GM23338 (cell line): ENCODE data around the gene CD1D. TPM values are rescaled to one million over a fixed set of nuclear protein-coding genes. Genes with fewer than 3 reads are reported as not detected.

Experiments used
- ATAC-seq: fragments of 200-7000 bp; cut with Tn5 transposase; 3 replicates; pipeline ENCODE4 v1.9.1; 2020
- DNase-seq: peaks from one replicate; pipeline ENCODE4 v3.0.0-alpha.2; 2015; ENCODE audit warnings: low spot score
- H2AFZ ChIP-seq: fragments of 200-600 bp; sonication (generic); 2 replicates; pipeline ENCODE4 v1.8.0; 2016; ENCODE audit warnings: antibody characterized with exemption, mild to moderate bottlenecking, moderate library complexity
- H3F3A ChIP-seq: fragments of 200-600 bp; sonication (generic); replicated peaks from 2 replicates; pipeline ENCODE4 v1.8.0; 2017; ENCODE audit warnings: antibody characterized with exemption, mixed run types, low read depth
- H3K27ac ChIP-seq: fragments of 200-600 bp; sonication (generic); 2 replicates; pipeline ENCODE4 v1.6.1; 2016; ENCODE audit warnings: low read depth
- H3K27me3 ChIP-seq: fragments of 200-600 bp; sonication (generic); 2 replicates; pipeline ENCODE4 v1.8.0; 2016; ENCODE audit warnings: mild to moderate bottlenecking, mixed run types, moderate library complexity; ENCODE audit not compliant: insufficient read depth
- H3K36me3 ChIP-seq: fragments of 200-600 bp; sonication (generic); 2 replicates; pipeline ENCODE4 v1.8.0; 2016; ENCODE audit warnings: mild to moderate bottlenecking; ENCODE audit not compliant: insufficient read depth
- H3K4me1 ChIP-seq: fragments of 200-600 bp; sonication (generic); 2 replicates; pipeline ENCODE4 v1.8.0; 2016; ENCODE audit warnings: mild to moderate bottlenecking, moderate library complexity; ENCODE audit not compliant: insufficient read depth
- H3K4me2 ChIP-seq: fragments of 200-600 bp; sonication (generic); 2 replicates; pipeline ENCODE4 v1.7.1; 2017; ENCODE audit warnings: mixed run types
- H3K4me3 ChIP-seq: fragments of 200-600 bp; sonication (generic); 2 replicates; pipeline ENCODE4 v1.6.1; 2016; ENCODE audit warnings: mixed run types
- H3K79me2 ChIP-seq: fragments of 200-600 bp; sonication (generic); replicated peaks from 2 replicates; pipeline ENCODE4 v1.8.0; 2017; ENCODE audit warnings: mild to moderate bottlenecking; ENCODE audit not compliant: insufficient read depth
- H3K9me2 ChIP-seq: fragments of 200-600 bp; sonication (generic); 2 replicates; pipeline ENCODE4 v1.8.0; 2017; ENCODE audit not compliant: insufficient read depth
- H4K20me1 ChIP-seq: fragments of 200-600 bp; sonication (generic); replicated peaks from 2 replicates; pipeline ENCODE4 v1.8.0; 2017; ENCODE audit warnings: mild to moderate bottlenecking; ENCODE audit not compliant: insufficient read depth
- H3K27ac Mint-ChIP-seq: 2 replicates; pipeline ENCODE4 v1.8.0; 2020; ENCODE audit warnings: inconsistent platforms, mild to moderate bottlenecking, moderate library complexity, mixed read lengths
- H3K27me3 Mint-ChIP-seq: 3 replicates; pipeline ENCODE4 v1.8.0; 2022; ENCODE audit warnings: low read depth, mild to moderate bottlenecking, moderate library complexity, mixed read lengths, inconsistent platforms; ENCODE audit not compliant: insufficient read depth, poor library complexity
- H3K36me3 Mint-ChIP-seq: 3 replicates; pipeline ENCODE4 v1.8.0; 2021; ENCODE audit warnings: low read depth, mild to moderate bottlenecking, inconsistent platforms, moderate library complexity, mixed read lengths
- H3K4me1 Mint-ChIP-seq: 3 replicates; pipeline ENCODE4 v1.8.0; 2020; ENCODE audit warnings: mild to moderate bottlenecking, inconsistent platforms, mixed read lengths
- H3K4me3 Mint-ChIP-seq: 3 replicates; pipeline ENCODE4 v1.8.0; 2021; ENCODE audit warnings: moderate library complexity, mild to moderate bottlenecking, inconsistent platforms, mixed read lengths
- H3K9me3 Mint-ChIP-seq: 3 replicates; pipeline ENCODE4 v1.8.0; 2020; ENCODE audit warnings: moderate library complexity, mild to moderate bottlenecking, inconsistent platforms, mixed read lengths
- CREB1 ChIP-seq: fragments of 250-450 bp; sonication (Bioruptor Pico); IDR thresholded peaks from 2 replicates; pipeline ENCODE4 v1.5.0; 2020; ENCODE audit warnings: low read depth, mild to moderate bottlenecking, moderate library complexity
- CTCF ChIP-seq, 2 experiments: fragments of 200-600 bp in 1 of 2; sonication (generic) in 1 of 2; conservative IDR thresholded peaks; 2 replicates each; pipeline versions ENCODE4 v1.5.1 to v1.6.1; 2016 to 2017; ENCODE audit warnings: antibody characterized with exemption in 2 of 2, low read depth in 2 of 2, mild to moderate bottlenecking in 2 of 2, moderate library complexity in 1 of 2
- ETS1 ChIP-seq: IDR thresholded peaks from 2 replicates; pipeline ENCODE4 v1.6.1; 2016; ENCODE audit warnings: antibody characterized with exemption
- EZH2 ChIP-seq: fragments of 200-600 bp; sonication (generic); IDR thresholded peaks from one replicate; pipeline ENCODE4 v1.8.0; 2017; ENCODE audit warnings: antibody characterized with exemption, mild to moderate bottlenecking, low read depth; ENCODE audit not compliant: unreplicated experiment
- EZH2phosphoT487 ChIP-seq: fragments of 200-600 bp; sonication (generic); IDR thresholded peaks from one replicate; pipeline ENCODE4 v1.8.1; 2018; ENCODE audit warnings: antibody characterized with exemption; ENCODE audit not compliant: unreplicated experiment
- JUNB ChIP-seq: IDR thresholded peaks from one replicate; pipeline ENCODE4 v1.6.1; 2016; ENCODE audit warnings: antibody characterized with exemption; ENCODE audit not compliant: unreplicated experiment
- NANOG ChIP-seq: IDR thresholded peaks from 2 replicates; pipeline ENCODE4 v1.6.1; 2016; ENCODE audit warnings: antibody characterized with exemption, borderline replicate concordance
- POLR2AphosphoS5 ChIP-seq: IDR thresholded peaks from 2 replicates; pipeline ENCODE4 v1.6.1; 2016; ENCODE audit warnings: antibody characterized with exemption, low read depth
- REST ChIP-seq: IDR thresholded peaks from one replicate; pipeline ENCODE4 v1.6.1; 2018; ENCODE audit warnings: antibody characterized with exemption; ENCODE audit not compliant: unreplicated experiment
- STAT1 ChIP-seq: IDR thresholded peaks from one replicate; pipeline ENCODE4 v1.6.1; 2016; ENCODE audit warnings: antibody characterized with exemption; ENCODE audit not compliant: unreplicated experiment
- ZNF114 ChIP-seq: fragments of 250-450 bp; sonication (Bioruptor Pico); IDR thresholded peaks from 2 replicates; pipeline ENCODE4 v1.5.0; 2020; ENCODE audit warnings: mild to moderate bottlenecking, moderate library complexity
- ZNF331 ChIP-seq: fragments of 250-450 bp; sonication (Bioruptor Pico); IDR thresholded peaks from 2 replicates; pipeline ENCODE4 v1.5.0; 2020; ENCODE audit warnings: low read depth, mild to moderate bottlenecking, moderate library complexity
- ZNF462 ChIP-seq: fragments of 250-450 bp; sonication (Bioruptor Pico); IDR thresholded peaks from 2 replicates; pipeline ENCODE4 v1.5.0; 2020; ENCODE audit warnings: mild to moderate bottlenecking, moderate library complexity
- polyA plus RNA-seq: library from polyadenylated mRNA; unstranded; fragments of >200 nt; fragmentation: Nextera tagmentation; extraction: Ambion mirVana; gene quantifications from 2 replicates; pipeline ENCODE4 v1.2.1, GENCODE V29; 2016
- total RNA-seq: library from RNA; depleted of rRNA; stranded (reverse); fragments of >200 nt; shearing (Covaris generic); gene quantifications from 2 replicates; pipeline ENCODE4 v1.2.3, GENCODE V29; 2014

The CD1D gene
- total and polyA plus RNA-seq, 2 experiments from 2014 or later: 1.5 to 2.7 TPM

- Histone ChIP-seq H3F3A (peaks cover 5% of the 10 kb centered on the region; the same call in 1 of the 2 replicates), H3K9me2 (no peaks in the 10 kb centered on the region), H3K27me3 (peaks cover 58% of the 10 kb centered on the region), H3K4me3 (no peak overlapping the region), H3K79me2 (no peaks in the 10 kb centered on the region), H3K36me3 (no peaks in the 10 kb centered on the region), H3K4me1 (peaks cover 30% of the 10 kb centered on the region), H3K4me2 (no peak overlapping the region), H2AFZ (no peak overlapping the region), H3K27ac (no peak overlapping the region), H4K20me1 (no peaks in the 10 kb centered on the region)
- Mint-ChIP-seq H3K36me3 (no peaks in the 10 kb centered on the region), H3K27me3 (peaks cover 38% of the 10 kb centered on the region), H3K4me1 (peaks cover 25% of the 10 kb centered on the region), H3K27ac (no peak overlapping the region), H3K9me3 (no peaks in the 10 kb centered on the region), H3K4me3 (no peak overlapping the region)
- no peak for ATAC-seq
- TF ChIP-seq CREB1 (no peak), EZH2 (no peak), ZNF331 (CRISPR knock-in tag) (no peak), JUNB (no peak), POLR2AphosphoS5 (no peak), REST (no peak), ZNF114 (no peak), EZH2phosphoT487 (no peak), STAT1 (no peak), NANOG (no peak), CTCF (conservative IDR thresholded peaks at IDR 0.05; ENCODE audit: low read depth in 2 of 2) (no peak), ETS1 (no peak), ZNF462 (CRISPR knock-in tag) (no peak)
- DNase-seq: no peak
Measured at GRCh38 chr1:158176399-158176798, 4.3 kb upstream of the CD1D start.
